Breast epithelium (tissue), 4 donors: ENCODE data around the gene PCDHGC3. TPM values are rescaled to one million over a fixed set of nuclear protein-coding genes. Genes with fewer than 3 reads are reported as not detected.

Experiments
- DNase-seq, 2 donors: peaks; one replicate each; pipeline ENCODE4 v3.0.0-alpha.2; 2019; ENCODE audit warnings: low spot score in 2 of 2
- H3K27ac ChIP-seq, 2 donors: fragments of 200-600 bp; sonication (generic) in 1 of 2; one replicate each; pipeline ENCODE4 v1.5.1; 2016 to 2019; ENCODE audit warnings: mild to moderate bottlenecking in 1 of 2
- H3K27me3 ChIP-seq, 2 donors: fragments of 200-600 bp; sonication (generic) in 1 of 2; one replicate each; pipeline versions ENCODE4 v1.5.1 to v1.6.0; 2017 to 2019; ENCODE audit warnings: control low read depth in 1 of 2, mild to moderate bottlenecking in 1 of 2
- H3K36me3 ChIP-seq: fragments of 200-600 bp; one replicate; pipeline ENCODE4 v1.5.1; 2019
- H3K4me1 ChIP-seq, 2 donors: fragments of 200-600 bp; sonication (generic); one replicate each; pipeline ENCODE4 v1.5.1; 2016 to 2019; ENCODE audit warnings: control low read depth in 1 of 2
- H3K4me3 ChIP-seq, 3 donors: fragments of 200-600 bp; sonication (generic); 1 replicate in 2 of 3; 2 replicates in 1 of 3; pipeline ENCODE4 v1.5.1; 2016 to 2019; ENCODE audit warnings: mild to moderate bottlenecking in 3 of 3, moderate library complexity in 2 of 3
- H3K9me3 ChIP-seq, 2 donors: fragments of 200-600 bp; sonication (generic) in 1 of 2; one replicate each; pipeline ENCODE4 v1.5.1; 2016 to 2019; ENCODE audit warnings: control low read depth in 1 of 2
- CTCF ChIP-seq, 3 donors: fragments of 450-650 bp; IDR thresholded peaks; one replicate each; pipeline ENCODE4 v1.5.1; 2016 to 2017; ENCODE audit warnings: antibody characterized with exemption in 3 of 3, mild to moderate bottlenecking in 3 of 3, moderate library complexity in 3 of 3
- POLR2A ChIP-seq: fragments of 450-650 bp; IDR thresholded peaks from one replicate; pipeline ENCODE4 v1.6.1; 2016; ENCODE audit warnings: antibody characterized with exemption, mild to moderate bottlenecking, moderate library complexity
- POLR2AphosphoS5 ChIP-seq, 3 donors: sonication (generic); formaldehyde crosslinking; IDR thresholded peaks; one replicate each; pipeline ENCODE4 v1.6.1; 2017; ENCODE audit warnings: antibody characterized with exemption in 3 of 3
- intact Hi-C: fragments of 100-400 bp; cut with DNase I; formaldehyde crosslinking; loops from one replicate; pipeline ENCODE4 v1.15.1; 2023; ENCODE audit warnings: low total_unique reads
- total RNA-seq, 3 donors: library from RNA; depleted of rRNA; stranded (reverse); fragments of >200 nt; gene quantifications; one replicate each; pipeline ENCODE4 v1.1.0, GENCODE V29; 2016

PCDHGC3 gene
- total RNA-seq, 3 donors from 2014 or later, result 29.6 to 41.6 (median 35.1) TPM

DNA sequence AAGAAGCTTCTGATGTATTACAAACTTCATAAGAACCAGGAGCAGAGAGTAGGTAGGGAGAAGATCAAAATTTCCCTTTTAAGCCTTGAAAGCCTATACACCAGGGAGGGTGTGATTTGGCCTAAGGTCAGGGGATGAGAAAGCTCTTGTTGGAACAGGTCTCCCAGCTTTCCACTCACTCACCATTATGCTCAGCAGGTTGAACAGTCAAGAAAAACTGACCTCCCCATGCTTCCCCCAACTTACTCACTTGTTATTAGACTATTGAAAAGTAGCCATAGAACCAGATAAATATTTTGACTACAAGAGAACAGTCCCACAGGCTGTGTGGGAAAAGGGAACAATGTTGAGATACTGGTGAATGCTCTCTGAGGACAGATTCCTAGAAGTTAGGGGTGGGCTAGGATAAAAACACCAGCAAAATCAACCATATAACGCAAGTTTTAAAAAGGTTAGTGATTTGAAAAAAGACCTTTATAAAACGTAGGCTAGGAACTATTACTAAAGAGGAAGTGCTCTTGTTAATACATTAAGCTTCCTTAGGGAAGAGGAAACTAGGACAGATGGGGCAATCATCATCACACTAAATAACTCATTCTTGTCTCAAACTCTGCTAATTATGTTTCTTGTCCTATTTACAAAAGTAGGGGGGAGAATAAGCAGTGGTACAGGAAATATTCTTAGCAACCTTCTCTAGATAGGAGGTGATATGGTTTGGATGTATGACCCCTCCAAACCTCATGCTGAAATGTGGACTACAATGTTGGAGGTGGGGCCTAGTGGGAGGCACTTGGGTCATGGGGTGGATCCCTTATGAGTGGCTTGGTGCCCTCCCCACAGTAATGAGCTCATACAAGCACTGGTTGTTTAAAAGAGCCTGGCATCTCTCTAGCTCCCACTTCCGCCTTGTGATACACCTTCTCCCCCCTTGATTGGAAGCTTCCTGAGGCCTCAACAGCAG is 44.1 kb downstream of the PCDHGC3 start:
- Histone ChIP-seq H3K36me3 (no peaks in the 10 kb centered on the region), H3K4me1 (peaks cover 0 to 13% of the 10 kb centered on the region in 2 donors), H3K27me3 (no peaks in the 10 kb centered on the region), H3K27ac (peak overlapping the region in 1 of 2 donors; percentile 92), H3K4me3 (no peak overlapping the region), H3K9me3 (no peaks in the 10 kb centered on the region)
- intact Hi-C loops, result no loop called here
- TF ChIP-seq POLR2AphosphoS5 (IDR thresholded peaks at IDR 0.05), result no peak
- no peak for TF ChIP-seq POLR2A
- TF ChIP-seq CTCF (IDR thresholded peaks at IDR 0.05), result no peak
- DNase-seq, result no peak

DNA sequence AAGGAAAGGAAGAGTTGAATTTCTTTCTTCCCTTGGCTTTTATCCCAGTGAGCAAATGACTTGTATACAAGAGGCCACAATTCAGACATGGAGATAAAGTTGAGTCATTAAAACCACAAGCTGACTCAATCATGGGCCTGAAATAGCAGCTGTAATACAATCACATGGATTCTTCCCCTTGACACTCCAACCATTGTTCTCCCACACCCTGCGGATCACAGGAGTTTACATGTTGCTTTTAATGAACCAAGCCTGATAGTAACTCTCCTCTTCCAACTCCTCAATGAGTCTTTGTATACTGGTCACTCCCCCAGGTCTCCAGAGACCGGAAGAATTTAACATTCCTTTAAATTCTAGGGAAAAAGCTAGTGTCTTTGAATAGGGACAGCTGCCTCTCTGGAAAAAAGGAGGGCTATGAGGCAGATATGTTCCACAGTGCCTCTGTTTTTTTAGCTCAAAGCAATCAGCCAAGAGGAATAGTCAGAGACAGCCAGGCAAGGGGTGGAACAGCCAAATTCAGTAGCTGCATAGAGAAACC is 45.5 kb downstream of the PCDHGC3 start:
- no peaks in the 10 kb centered on the region for H3K36me3 ChIP-seq
- H3K4me1 ChIP-seq, result peaks cover 0 to 16% of the 10 kb centered on the region in 2 donors
- H3K4me3 ChIP-seq, result no peak overlapping the region
- intact Hi-C loops, result no loop called here
- TF ChIP-seq POLR2AphosphoS5 (IDR thresholded peaks at IDR 0.05) (peak in 2 of 3 donors; percentile 46 to 80), POLR2A (no peak)
- H3K9me3 ChIP-seq, result no peaks in the 10 kb centered on the region
- DNase-seq, result peak in 1 of 2 donors; percentile 80
- H3K27me3 ChIP-seq, result no peaks in the 10 kb centered on the region
- peak overlapping the region; percentile 77 to 92 for H3K27ac ChIP-seq

GRCh38 chr5:141522301-141522700 is 46.5 kb downstream of the PCDHGC3 start:
- no peaks in the 10 kb centered on the region for H3K9me3 ChIP-seq
- TF ChIP-seq CTCF (IDR thresholded peaks at IDR 0.05), result no peak
- DNase-seq, result no peak
- no peaks in the 10 kb centered on the region for H3K36me3 ChIP-seq
- intact Hi-C loops, result no loop called here
- H3K27me3 ChIP-seq, result no peaks in the 10 kb centered on the region
- peak overlapping the region; percentile 77 to 92 for H3K27ac ChIP-seq
- no peak overlapping the region for H3K4me3 ChIP-seq
- H3K4me1 ChIP-seq, result peaks cover 0 to 16% of the 10 kb centered on the region in 2 donors

- no peaks in the 10 kb centered on the region for H3K36me3 ChIP-seq
- intact Hi-C loops, result no loop called here
- H3K27ac ChIP-seq, result peak overlapping the region; percentile 53 to 92
- no peak for DNase-seq
- no peaks in the 10 kb centered on the region for H3K27me3 ChIP-seq
- no peak overlapping the region for H3K4me3 ChIP-seq
- H3K9me3 ChIP-seq, result no peaks in the 10 kb centered on the region
- TF ChIP-seq CTCF (IDR thresholded peaks at IDR 0.05) (no peak), POLR2A (no peak), POLR2AphosphoS5 (IDR thresholded peaks at IDR 0.05) (no peak)
- peaks cover 0 to 19% of the 10 kb centered on the region in 2 donors for H3K4me1 ChIP-seq
These were observed 48.2 kb downstream of the PCDHGC3 start for GRCh38 chr5:141523991-141524390.

GRCh38 chr5:141524604-141525597 is 49.1 kb downstream of the PCDHGC3 start:
- H3K27me3 ChIP-seq, result no peaks in the 10 kb centered on the region
- H3K36me3 ChIP-seq, result no peaks in the 10 kb centered on the region
- intact Hi-C loops, result loop anchor here (5.0 kb wide), 1 partner anchor 123 kb away; the partner anchor contains the start of gene PCDHGA9
- DNase-seq, result peak; percentile 80 to 85
- H3K4me1 ChIP-seq, result peaks cover 0 to 22% of the 10 kb centered on the region in 2 donors
- no peaks in the 10 kb centered on the region for H3K9me3 ChIP-seq
- peak overlapping the region; percentile 53 to 92 for H3K27ac ChIP-seq
- TF ChIP-seq POLR2A, result no peak
- peak; percentile 99 for TF ChIP-seq CTCF (IDR thresholded peaks at IDR 0.05)
- TF ChIP-seq POLR2AphosphoS5 (IDR thresholded peaks at IDR 0.05), result peak; percentile 82 to 95 (median 93)
- peak overlapping the region in 1 of 3 donors; percentile 8 for H3K4me3 ChIP-seq
